IPS-NIHi11 (cell line): ENCODE results near the gene LRATD1.
"Not testable (repeated sequence)": the region's sequence is repeated elsewhere in the genome, so short reads cannot be mapped to it uniquely, and the experiment has no call there.

Experiments used
- DNase-seq: peaks from one replicate; pipeline ENCODE4 v3.0.0; 2012; ENCODE audit warnings: mixed read lengths, low spot score

The LRATD1 gene

GRCh38 chr2:14632133-14632936 is at the start of gene LRATD1:
Gene LRATD1 (plus strand): TSS chr2:14632717. CDS start chr2:14633980, 1,263 bp downstream.
- DNase-seq = peak; percentile 90

GRCh38 chr2:14583059-14583458 is 49.5 kb upstream of the LRATD1 start:
- no peak for DNase-seq

GRCh38 chr2:14583802-14584201 is 48.7 kb upstream of the LRATD1 start:
- no peak for DNase-seq

GRCh38 chr2:14587119-14587518 is 45.4 kb upstream of the LRATD1 start:
- DNase-seq = no peak

GRCh38 chr2:14601156-14601770 is 31.3 kb upstream of the LRATD1 start:
- no peak for DNase-seq

- DNase-seq = no peak
These were observed 30.2 kb upstream of the LRATD1 start for GRCh38 chr2:14602309-14602708.

GRCh38 chr2:14603676-14604075 is 28.8 kb upstream of the LRATD1 start:
- DNase-seq = no peak

GRCh38 chr2:14608245-14608644 is 24.3 kb upstream of the LRATD1 start:
- no peak for DNase-seq

GRCh38 chr2:14614017-14614416 is 18.5 kb upstream of the LRATD1 start:
- no peak for DNase-seq

- no peak for DNase-seq
These were observed 17.4 kb upstream of the LRATD1 start for GRCh38 chr2:14615121-14615520.

- no peak for DNase-seq
These were observed 16.8 kb upstream of the LRATD1 start for GRCh38 chr2:14615760-14616159.

GRCh38 chr2:14616342-14616741 is 16.2 kb upstream of the LRATD1 start:
- no peak for DNase-seq

- no peak for DNase-seq
These were observed 15.6 kb upstream of the LRATD1 start for GRCh38 chr2:14616950-14617349.

GRCh38 chr2:14619441-14619840 is 13.1 kb upstream of the LRATD1 start:
- DNase-seq = no peak

GRCh38 chr2:14621114-14621513 is 11.4 kb upstream of the LRATD1 start:
- no peak for DNase-seq

GRCh38 chr2:14621906-14622549 is 10.5 kb upstream of the LRATD1 start:
- no peak for DNase-seq

GRCh38 chr2:14622550-14622939 is 10.0 kb upstream of the LRATD1 start:
- not testable (repeated sequence) for DNase-seq

- no peak for DNase-seq
These were observed 9.3 kb upstream of the LRATD1 start for GRCh38 chr2:14623237-14623636.

- DNase-seq = no peak
These were observed 5.6 kb upstream of the LRATD1 start for GRCh38 chr2:14626873-14627272.

- DNase-seq = no peak
These were observed 3.6 kb upstream of the LRATD1 start for GRCh38 chr2:14628901-14629300.

- no peak for DNase-seq
These were observed 994 bp upstream of the LRATD1 start for GRCh38 chr2:14631406-14632040.

- DNase-seq = no peak
These were observed 544 bp downstream of the LRATD1 start for GRCh38 chr2:14633061-14633460.
